Measurements from ENCODE around the gene CD8B2.
"Not testable (repeated sequence)": the region's sequence is repeated elsewhere in the genome, so short reads cannot be mapped to it uniquely, and the experiment has no call there.

DNA sequence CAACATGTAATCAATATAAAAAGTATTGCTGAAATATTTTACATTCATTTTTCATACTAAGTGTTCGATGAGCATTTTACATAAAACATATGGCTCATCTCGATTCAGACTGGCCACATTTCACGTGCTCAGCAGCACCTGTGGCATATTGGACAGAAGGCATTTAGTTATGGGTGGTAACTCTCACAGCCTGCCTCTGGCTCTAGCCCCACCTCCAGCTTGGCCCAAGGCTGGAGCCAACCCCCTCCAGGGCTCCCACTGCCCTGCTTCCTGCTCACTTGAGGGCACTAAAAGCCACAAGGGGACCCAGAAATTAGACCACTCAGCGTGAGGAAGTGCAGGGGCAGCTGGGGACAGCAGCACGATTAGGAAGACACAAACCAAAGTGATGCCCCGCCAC lies 5.2 kb downstream of the CD8B2 start:
- TF ChIP-seq, protein P1, sequence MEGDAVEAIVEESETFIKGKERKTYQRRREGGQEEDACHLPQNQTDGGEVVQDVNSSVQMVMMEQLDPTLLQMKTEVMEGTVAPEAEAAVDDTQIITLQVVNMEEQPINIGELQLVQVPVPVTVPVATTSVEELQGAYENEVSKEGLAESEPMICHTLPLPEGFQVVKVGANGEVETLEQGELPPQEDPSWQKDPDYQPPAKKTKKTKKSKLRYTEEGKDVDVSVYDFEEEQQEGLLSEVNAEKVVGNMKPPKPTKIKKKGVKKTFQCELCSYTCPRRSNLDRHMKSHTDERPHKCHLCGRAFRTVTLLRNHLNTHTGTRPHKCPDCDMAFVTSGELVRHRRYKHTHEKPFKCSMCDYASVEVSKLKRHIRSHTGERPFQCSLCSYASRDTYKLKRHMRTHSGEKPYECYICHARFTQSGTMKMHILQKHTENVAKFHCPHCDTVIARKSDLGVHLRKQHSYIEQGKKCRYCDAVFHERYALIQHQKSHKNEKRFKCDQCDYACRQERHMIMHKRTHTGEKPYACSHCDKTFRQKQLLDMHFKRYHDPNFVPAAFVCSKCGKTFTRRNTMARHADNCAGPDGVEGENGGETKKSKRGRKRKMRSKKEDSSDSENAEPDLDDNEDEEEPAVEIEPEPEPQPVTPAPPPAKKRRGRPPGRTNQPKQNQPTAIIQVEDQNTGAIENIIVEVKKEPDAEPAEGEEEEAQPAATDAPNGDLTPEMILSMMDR (IDR thresholded peaks at IDR 0.05): not testable (repeated sequence)
- TF ChIP-seq POLR2AphosphoS5 (IDR thresholded peaks at IDR 0.05; ENCODE audit: low read depth, low read length); SIN3A (IDR thresholded peaks at IDR 0.05; ENCODE audit: borderline replicate concordance, insufficient read depth, low read depth, low read length); REST (IDR thresholded peaks at IDR 0.05; ENCODE audit: insufficient read depth in 1 of 2, low read depth in 2 of 2, low read length in 1 of 2); TCF7L2 (IDR thresholded peaks at IDR 0.05; ENCODE audit: low read depth, low read length): not testable (repeated sequence)

Data from Panc1 (cell line).